ENCODE data around the gene PPP2R2C. TPM values are rescaled to one million over a fixed set of nuclear protein-coding genes. Genes with fewer than 3 reads are reported as not detected.

The PPP2R2C gene
- total and polyA plus RNA-seq, 9 of the 15 experiments (the other 6 are each of a cell fraction or from before 2014, with no cell fraction given), result 0.04 to 0.06 TPM; not detected in 7

DNA sequence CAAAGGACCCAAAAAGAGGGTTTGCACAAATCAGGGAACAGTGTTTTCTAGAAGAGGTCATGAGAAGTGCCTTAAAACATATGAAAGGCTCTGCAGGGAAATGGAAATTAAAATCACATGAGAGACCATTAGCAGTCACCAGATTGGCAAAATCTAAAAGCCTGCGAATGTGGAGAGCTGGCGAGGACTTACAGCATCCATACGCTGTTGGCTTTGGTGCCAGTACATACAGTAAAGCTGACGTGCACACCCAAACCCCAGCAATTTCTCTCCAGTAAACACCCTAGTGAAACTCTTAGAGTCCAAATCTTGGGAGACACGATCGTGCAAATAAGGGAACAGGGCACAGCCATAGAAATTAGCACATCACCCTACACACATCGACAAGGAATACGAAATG is 25.4 kb upstream of the PPP2R2C start:
- no TSS peak for BruUV-seq (replicated peaks)
- 0% methylated on average over 8 of the region's 8 CpGs for WGBS (ENCODE audit: insufficient coverage, low coverage, missing lambda C conversion rate)
- Histone ChIP-seq H3K9ac (ENCODE audit: insufficient read depth in 1 of 2, low read depth in 2 of 2, low read length in 2 of 2) (no peak overlapping the region), H3K4me1 (replicated peaks in 1 of 2; ENCODE audit: control insufficient read depth in 2 of 2, insufficient read depth in 2 of 2, low read length in 2 of 2) (no peaks in the 10 kb centered on the region), H3K36me3 (ENCODE audit: control insufficient read depth, insufficient read depth, low read length) (no peaks in the 10 kb centered on the region), H3K4me3 (no peak overlapping the region), H3K9me3 (replicated peaks; ENCODE audit: control insufficient read depth, insufficient read depth, low read depth, low read length) (no peaks in the 10 kb centered on the region), H3K27me3 (ENCODE audit: control insufficient read depth in 2 of 2, insufficient read depth in 2 of 2, low read length in 2 of 2) (peaks cover 3 to 43% of the 10 kb centered on the region in 2 experiments; a peak in 3 of 5 replicates), H2AFZ (ENCODE audit: low read depth, low read length) (no peak overlapping the region), H3K9me1 (ENCODE audit: control insufficient read depth, insufficient read depth, low read length) (no peaks in the 10 kb centered on the region), H3K79me2 (ENCODE audit: control insufficient read depth, insufficient read depth, low read length) (no peaks in the 10 kb centered on the region), H4K20me1 (replicated peaks; ENCODE audit: control insufficient read depth, insufficient read depth, low read length) (no peaks in the 10 kb centered on the region; the same call in 1 of the 2 replicates), H3K27ac (ENCODE audit: extremely low read depth, low read depth, low read length) (no peak overlapping the region), H3K4me2 (ENCODE audit: insufficient read depth, low read length) (no peak overlapping the region)
- DNase-seq (ENCODE audit: extremely low read depth in 1 of 4, low spot score in 3 of 4) (no peak), FAIRE-seq (no peak), ATAC-seq (no peak)
- intact Hi-C loops (cut with micrococcal nuclease), result no loop called here
- in situ Hi-C loops (cut with MboI), result no loop called here
- POLR2A ChIA-PET, result no interaction called here
- CTCF ChIA-PET (ENCODE audit: low intra/inter-chr PET ratio), result no interaction called here
- no peak for TF ChIP-seq MXI1 (IDR thresholded peaks at IDR 0.05; ENCODE audit: low read depth, low read length)
- TF ChIP-seq, protein P1, sequence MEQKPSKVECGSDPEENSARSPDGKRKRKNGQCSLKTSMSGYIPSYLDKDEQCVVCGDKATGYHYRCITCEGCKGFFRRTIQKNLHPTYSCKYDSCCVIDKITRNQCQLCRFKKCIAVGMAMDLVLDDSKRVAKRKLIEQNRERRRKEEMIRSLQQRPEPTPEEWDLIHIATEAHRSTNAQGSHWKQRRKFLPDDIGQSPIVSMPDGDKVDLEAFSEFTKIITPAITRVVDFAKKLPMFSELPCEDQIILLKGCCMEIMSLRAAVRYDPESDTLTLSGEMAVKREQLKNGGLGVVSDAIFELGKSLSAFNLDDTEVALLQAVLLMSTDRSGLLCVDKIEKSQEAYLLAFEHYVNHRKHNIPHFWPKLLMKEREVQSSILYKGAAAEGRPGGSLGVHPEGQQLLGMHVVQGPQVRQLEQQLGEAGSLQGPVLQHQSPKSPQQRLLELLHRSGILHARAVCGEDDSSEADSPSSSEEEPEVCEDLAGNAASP (IDR thresholded peaks at IDR 0.05), result no peak
- TF ChIP-seq C11orf30 (IDR thresholded peaks at IDR 0.05; ENCODE audit: low read depth), result no peak
- TF ChIP-seq FOXM1 (IDR thresholded peaks at IDR 0.05; ENCODE audit: low read depth), result no peak
- TF ChIP-seq FOXM1 (CRISPR knock-in tag; IDR thresholded peaks at IDR 0.05; ENCODE audit: low read depth), result no peak
- no peak for TF ChIP-seq SREBF2 (CRISPR knock-in tag; IDR thresholded peaks at IDR 0.05)
- TF ChIP-seq POLR2A (conservative IDR thresholded peaks at IDR 0.05), result no peak
- TF ChIP-seq, protein P2, sequence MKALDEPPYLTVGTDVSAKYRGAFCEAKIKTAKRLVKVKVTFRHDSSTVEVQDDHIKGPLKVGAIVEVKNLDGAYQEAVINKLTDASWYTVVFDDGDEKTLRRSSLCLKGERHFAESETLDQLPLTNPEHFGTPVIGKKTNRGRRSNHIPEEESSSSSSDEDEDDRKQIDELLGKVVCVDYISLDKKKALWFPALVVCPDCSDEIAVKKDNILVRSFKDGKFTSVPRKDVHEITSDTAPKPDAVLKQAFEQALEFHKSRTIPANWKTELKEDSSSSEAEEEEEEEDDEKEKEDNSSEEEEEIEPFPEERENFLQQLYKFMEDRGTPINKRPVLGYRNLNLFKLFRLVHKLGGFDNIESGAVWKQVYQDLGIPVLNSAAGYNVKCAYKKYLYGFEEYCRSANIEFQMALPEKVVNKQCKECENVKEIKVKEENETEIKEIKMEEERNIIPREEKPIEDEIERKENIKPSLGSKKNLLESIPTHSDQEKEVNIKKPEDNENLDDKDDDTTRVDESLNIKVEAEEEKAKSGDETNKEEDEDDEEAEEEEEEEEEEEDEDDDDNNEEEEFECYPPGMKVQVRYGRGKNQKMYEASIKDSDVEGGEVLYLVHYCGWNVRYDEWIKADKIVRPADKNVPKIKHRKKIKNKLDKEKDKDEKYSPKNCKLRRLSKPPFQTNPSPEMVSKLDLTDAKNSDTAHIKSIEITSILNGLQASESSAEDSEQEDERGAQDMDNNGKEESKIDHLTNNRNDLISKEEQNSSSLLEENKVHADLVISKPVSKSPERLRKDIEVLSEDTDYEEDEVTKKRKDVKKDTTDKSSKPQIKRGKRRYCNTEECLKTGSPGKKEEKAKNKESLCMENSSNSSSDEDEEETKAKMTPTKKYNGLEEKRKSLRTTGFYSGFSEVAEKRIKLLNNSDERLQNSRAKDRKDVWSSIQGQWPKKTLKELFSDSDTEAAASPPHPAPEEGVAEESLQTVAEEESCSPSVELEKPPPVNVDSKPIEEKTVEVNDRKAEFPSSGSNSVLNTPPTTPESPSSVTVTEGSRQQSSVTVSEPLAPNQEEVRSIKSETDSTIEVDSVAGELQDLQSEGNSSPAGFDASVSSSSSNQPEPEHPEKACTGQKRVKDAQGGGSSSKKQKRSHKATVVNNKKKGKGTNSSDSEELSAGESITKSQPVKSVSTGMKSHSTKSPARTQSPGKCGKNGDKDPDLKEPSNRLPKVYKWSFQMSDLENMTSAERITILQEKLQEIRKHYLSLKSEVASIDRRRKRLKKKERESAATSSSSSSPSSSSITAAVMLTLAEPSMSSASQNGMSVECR (CRISPR knock-in tag; IDR thresholded peaks at IDR 0.05), result no peak
- TF ChIP-seq ZNF76 (CRISPR knock-in tag; IDR thresholded peaks at IDR 0.05; ENCODE audit: borderline replicate concordance), result no peak
- no peak for TF ChIP-seq RBM17 (IDR thresholded peaks at IDR 0.05; ENCODE audit: borderline replicate concordance, low read depth, low read length)
- TF ChIP-seq, protein P3, sequence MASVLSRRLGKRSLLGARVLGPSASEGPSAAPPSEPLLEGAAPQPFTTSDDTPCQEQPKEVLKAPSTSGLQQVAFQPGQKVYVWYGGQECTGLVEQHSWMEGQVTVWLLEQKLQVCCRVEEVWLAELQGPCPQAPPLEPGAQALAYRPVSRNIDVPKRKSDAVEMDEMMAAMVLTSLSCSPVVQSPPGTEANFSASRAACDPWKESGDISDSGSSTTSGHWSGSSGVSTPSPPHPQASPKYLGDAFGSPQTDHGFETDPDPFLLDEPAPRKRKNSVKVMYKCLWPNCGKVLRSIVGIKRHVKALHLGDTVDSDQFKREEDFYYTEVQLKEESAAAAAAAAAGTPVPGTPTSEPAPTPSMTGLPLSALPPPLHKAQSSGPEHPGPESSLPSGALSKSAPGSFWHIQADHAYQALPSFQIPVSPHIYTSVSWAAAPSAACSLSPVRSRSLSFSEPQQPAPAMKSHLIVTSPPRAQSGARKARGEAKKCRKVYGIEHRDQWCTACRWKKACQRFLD (CRISPR knock-in tag; IDR thresholded peaks at IDR 0.05), result no peak
- TF ChIP-seq ILF3 (IDR thresholded peaks at IDR 0.05; ENCODE audit: borderline replicate concordance), result no peak
- TF ChIP-seq, protein P4, sequence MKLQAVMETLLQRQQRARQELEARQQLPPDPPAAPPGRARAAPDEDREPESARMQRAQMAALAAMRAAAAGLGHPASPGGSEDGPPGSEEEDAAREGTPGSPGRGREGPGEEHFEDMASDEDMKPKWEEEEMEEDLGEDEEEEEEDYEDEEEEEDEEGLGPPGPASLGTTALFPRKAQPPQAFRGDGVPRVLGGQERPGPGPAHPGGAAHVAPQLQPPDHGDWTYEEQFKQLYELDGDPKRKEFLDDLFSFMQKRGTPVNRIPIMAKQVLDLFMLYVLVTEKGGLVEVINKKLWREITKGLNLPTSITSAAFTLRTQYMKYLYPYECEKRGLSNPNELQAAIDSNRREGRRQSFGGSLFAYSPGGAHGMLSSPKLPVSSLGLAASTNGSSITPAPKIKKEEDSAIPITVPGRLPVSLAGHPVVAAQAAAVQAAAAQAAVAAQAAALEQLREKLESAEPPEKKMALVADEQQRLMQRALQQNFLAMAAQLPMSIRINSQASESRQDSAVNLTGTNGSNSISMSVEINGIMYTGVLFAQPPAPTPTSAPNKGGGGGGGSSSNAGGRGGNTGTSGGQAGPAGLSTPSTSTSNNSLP (IDR thresholded peaks at IDR 0.05; ENCODE audit: borderline replicate concordance, low read depth, low read length), result no peak
